Right kidney (tissue), 1 donor: Measurements from ENCODE around the gene OR1D5.
A peak's percentile ranks its signal among the peaks of the same experiment; 100 is the strongest.
"Not testable (repeated sequence)": the region's sequence is repeated elsewhere in the genome, so short reads cannot be mapped to it uniquely, and the experiment has no call there.

Source experiments
- DNase-seq: peaks from one replicate; pipeline ENCODE4 v3.0.0-alpha.2; 2016

Gene OR1D5

GRCh38 chr17:3032258-3033247 lies 30.9 kb downstream of the OR1D5 start:
- no peak for DNase-seq

- DNase-seq, result not testable (repeated sequence)
These were observed 32.4 kb downstream of the OR1D5 start for GRCh38 chr17:3030852-3031470.

- no peak for DNase-seq
These were observed 33.3 kb downstream of the OR1D5 start for GRCh38 chr17:3030096-3030495.

- no peak for DNase-seq
These were observed 34.0 kb downstream of the OR1D5 start for GRCh38 chr17:3029213-3029913.

- no peak for DNase-seq
These were observed 35.4 kb downstream of the OR1D5 start for GRCh38 chr17:3027786-3028532.

- no peak for DNase-seq
These were observed 36.3 kb downstream of the OR1D5 start for GRCh38 chr17:3026856-3027751.

GRCh38 chr17:3026125-3026855 lies 37.1 kb downstream of the OR1D5 start:
- DNase-seq, result no peak

GRCh38 chr17:3025421-3026124 lies 37.8 kb downstream of the OR1D5 start:
- no peak for DNase-seq

- no peak for DNase-seq
These were observed 39.1 kb downstream of the OR1D5 start for GRCh38 chr17:3024346-3024745.

- no peak for DNase-seq
These were observed 41.2 kb downstream of the OR1D5 start for GRCh38 chr17:3022197-3022596.

- no peak for DNase-seq
These were observed 43.0 kb downstream of the OR1D5 start for GRCh38 chr17:3020381-3020780.

GRCh38 chr17:3019761-3020160 lies 43.6 kb downstream of the OR1D5 start:
- DNase-seq, result no peak

- no peak for DNase-seq
These were observed 45.5 kb downstream of the OR1D5 start for GRCh38 chr17:3017936-3018335.

GRCh38 chr17:3015890-3016289 lies 47.5 kb downstream of the OR1D5 start:
- no peak for DNase-seq

GRCh38 chr17:3012926-3013581 lies 50.4 kb downstream of the OR1D5 start:
- peak; percentile 46 for DNase-seq
